GM23338 (cell line): Measurements from ENCODE around the gene TAF4B. TPM values are rescaled to one million over a fixed set of nuclear protein-coding genes. Genes with fewer than 3 reads are reported as not detected.

Experiments
- ATAC-seq: fragments of 200-7000 bp; cut with Tn5 transposase; 3 replicates; pipeline ENCODE4 v1.9.1; 2020
- DNase-seq: peaks from one replicate; pipeline ENCODE4 v3.0.0-alpha.2; 2015; ENCODE audit warnings: low spot score
- H2AFZ ChIP-seq: fragments of 200-600 bp; sonication (generic); 2 replicates; pipeline ENCODE4 v1.8.0; 2016; ENCODE audit warnings: antibody characterized with exemption, mild to moderate bottlenecking, moderate library complexity
- H3F3A ChIP-seq: fragments of 200-600 bp; sonication (generic); replicated peaks from 2 replicates; pipeline ENCODE4 v1.8.0; 2017; ENCODE audit warnings: antibody characterized with exemption, mixed run types, low read depth
- H3K27ac ChIP-seq: fragments of 200-600 bp; sonication (generic); 2 replicates; pipeline ENCODE4 v1.6.1; 2016; ENCODE audit warnings: low read depth
- H3K27me3 ChIP-seq: fragments of 200-600 bp; sonication (generic); 2 replicates; pipeline ENCODE4 v1.8.0; 2016; ENCODE audit warnings: mild to moderate bottlenecking, mixed run types, moderate library complexity; ENCODE audit not compliant: insufficient read depth
- H3K36me3 ChIP-seq: fragments of 200-600 bp; sonication (generic); 2 replicates; pipeline ENCODE4 v1.8.0; 2016; ENCODE audit warnings: mild to moderate bottlenecking; ENCODE audit not compliant: insufficient read depth
- H3K4me1 ChIP-seq: fragments of 200-600 bp; sonication (generic); 2 replicates; pipeline ENCODE4 v1.8.0; 2016; ENCODE audit warnings: mild to moderate bottlenecking, moderate library complexity; ENCODE audit not compliant: insufficient read depth
- H3K4me2 ChIP-seq: fragments of 200-600 bp; sonication (generic); 2 replicates; pipeline ENCODE4 v1.7.1; 2017; ENCODE audit warnings: mixed run types
- H3K4me3 ChIP-seq: fragments of 200-600 bp; sonication (generic); 2 replicates; pipeline ENCODE4 v1.6.1; 2016; ENCODE audit warnings: mixed run types
- H3K79me2 ChIP-seq: fragments of 200-600 bp; sonication (generic); replicated peaks from 2 replicates; pipeline ENCODE4 v1.8.0; 2017; ENCODE audit warnings: mild to moderate bottlenecking; ENCODE audit not compliant: insufficient read depth
- H3K9me2 ChIP-seq: fragments of 200-600 bp; sonication (generic); 2 replicates; pipeline ENCODE4 v1.8.0; 2017; ENCODE audit not compliant: insufficient read depth
- H4K20me1 ChIP-seq: fragments of 200-600 bp; sonication (generic); replicated peaks from 2 replicates; pipeline ENCODE4 v1.8.0; 2017; ENCODE audit warnings: mild to moderate bottlenecking; ENCODE audit not compliant: insufficient read depth
- H3K27ac Mint-ChIP-seq: 2 replicates; pipeline ENCODE4 v1.8.0; 2020; ENCODE audit warnings: inconsistent platforms, mild to moderate bottlenecking, moderate library complexity, mixed read lengths
- H3K27me3 Mint-ChIP-seq: 3 replicates; pipeline ENCODE4 v1.8.0; 2022; ENCODE audit warnings: low read depth, mild to moderate bottlenecking, moderate library complexity, mixed read lengths, inconsistent platforms; ENCODE audit not compliant: insufficient read depth, poor library complexity
- H3K36me3 Mint-ChIP-seq: 3 replicates; pipeline ENCODE4 v1.8.0; 2021; ENCODE audit warnings: low read depth, mild to moderate bottlenecking, inconsistent platforms, moderate library complexity, mixed read lengths
- H3K4me1 Mint-ChIP-seq: 3 replicates; pipeline ENCODE4 v1.8.0; 2020; ENCODE audit warnings: mild to moderate bottlenecking, inconsistent platforms, mixed read lengths
- H3K4me3 Mint-ChIP-seq: 3 replicates; pipeline ENCODE4 v1.8.0; 2021; ENCODE audit warnings: moderate library complexity, mild to moderate bottlenecking, inconsistent platforms, mixed read lengths
- H3K9me3 Mint-ChIP-seq: 3 replicates; pipeline ENCODE4 v1.8.0; 2020; ENCODE audit warnings: moderate library complexity, mild to moderate bottlenecking, inconsistent platforms, mixed read lengths
- CTCF ChIP-seq, 2 experiments: fragments of 200-600 bp in 1 of 2; sonication (generic) in 1 of 2; conservative IDR thresholded peaks; 2 replicates each; pipeline versions ENCODE4 v1.5.1 to v1.6.1; 2016 to 2017; ENCODE audit warnings: antibody characterized with exemption in 2 of 2, low read depth in 2 of 2, mild to moderate bottlenecking in 2 of 2, moderate library complexity in 1 of 2
- ETS1 ChIP-seq: IDR thresholded peaks from 2 replicates; pipeline ENCODE4 v1.6.1; 2016; ENCODE audit warnings: antibody characterized with exemption
- EZH2 ChIP-seq: fragments of 200-600 bp; sonication (generic); IDR thresholded peaks from one replicate; pipeline ENCODE4 v1.8.0; 2017; ENCODE audit warnings: antibody characterized with exemption, mild to moderate bottlenecking, low read depth; ENCODE audit not compliant: unreplicated experiment
- EZH2phosphoT487 ChIP-seq: fragments of 200-600 bp; sonication (generic); IDR thresholded peaks from one replicate; pipeline ENCODE4 v1.8.1; 2018; ENCODE audit warnings: antibody characterized with exemption; ENCODE audit not compliant: unreplicated experiment
- JUNB ChIP-seq: IDR thresholded peaks from one replicate; pipeline ENCODE4 v1.6.1; 2016; ENCODE audit warnings: antibody characterized with exemption; ENCODE audit not compliant: unreplicated experiment
- POLR2AphosphoS5 ChIP-seq: IDR thresholded peaks from 2 replicates; pipeline ENCODE4 v1.6.1; 2016; ENCODE audit warnings: antibody characterized with exemption, low read depth
- REST ChIP-seq: IDR thresholded peaks from one replicate; pipeline ENCODE4 v1.6.1; 2018; ENCODE audit warnings: antibody characterized with exemption; ENCODE audit not compliant: unreplicated experiment
- STAT1 ChIP-seq: IDR thresholded peaks from one replicate; pipeline ENCODE4 v1.6.1; 2016; ENCODE audit warnings: antibody characterized with exemption; ENCODE audit not compliant: unreplicated experiment
- ZNF114 ChIP-seq: fragments of 250-450 bp; sonication (Bioruptor Pico); IDR thresholded peaks from 2 replicates; pipeline ENCODE4 v1.5.0; 2020; ENCODE audit warnings: mild to moderate bottlenecking, moderate library complexity
- ZNF331 ChIP-seq: fragments of 250-450 bp; sonication (Bioruptor Pico); IDR thresholded peaks from 2 replicates; pipeline ENCODE4 v1.5.0; 2020; ENCODE audit warnings: low read depth, mild to moderate bottlenecking, moderate library complexity
- polyA plus RNA-seq: library from polyadenylated mRNA; unstranded; fragments of >200 nt; fragmentation: Nextera tagmentation; extraction: Ambion mirVana; gene quantifications from 2 replicates; pipeline ENCODE4 v1.2.1, GENCODE V29; 2016
- total RNA-seq: library from RNA; depleted of rRNA; stranded (reverse); fragments of >200 nt; shearing (Covaris generic); gene quantifications from 2 replicates; pipeline ENCODE4 v1.2.3, GENCODE V29; 2014

TAF4B gene
- total and polyA plus RNA-seq, 2 experiments from 2014 or later, result 9.4 to 27.3 TPM

- H3K27me3 Mint-ChIP-seq, result no peaks in the 10 kb centered on the region
- H3K36me3 ChIP-seq, result no peaks in the 10 kb centered on the region
- no peak overlapping the region for H3K4me3 Mint-ChIP-seq
- TF ChIP-seq EZH2, result no peak
- TF ChIP-seq CTCF (conservative IDR thresholded peaks at IDR 0.05; ENCODE audit: low read depth in 2 of 2), result peak in 1 of 2 experiments; percentile 21; a peak in 1 of 4 replicates
- TF ChIP-seq ETS1, result no peak
- no peak for TF ChIP-seq ZNF114 (CRISPR knock-in tag)
- H3K27ac ChIP-seq, result no peak overlapping the region
- H3K4me1 ChIP-seq, result peaks cover 6% of the 10 kb centered on the region
- no peaks in the 10 kb centered on the region for H3K36me3 Mint-ChIP-seq
- H3K27ac Mint-ChIP-seq, result no peak overlapping the region
- no peak overlapping the region for H3K4me3 ChIP-seq
- peaks cover 15% of the 10 kb centered on the region; the same call in 2 of the 3 replicates for H3K4me1 Mint-ChIP-seq
- no peaks in the 10 kb centered on the region for H3F3A ChIP-seq
- H4K20me1 ChIP-seq, result no peaks in the 10 kb centered on the region
- H3K4me2 ChIP-seq, result no peak overlapping the region
- no peak overlapping the region; the same call in 1 of the 2 replicates for H2AFZ ChIP-seq
- H3K27me3 ChIP-seq, result no peaks in the 10 kb centered on the region
- no peaks in the 10 kb centered on the region for H3K79me2 ChIP-seq
- no peak for ATAC-seq
- H3K9me3 Mint-ChIP-seq, result no peaks in the 10 kb centered on the region
- DNase-seq, result no peak
- no peaks in the 10 kb centered on the region; the same call in 1 of the 2 replicates for H3K9me2 ChIP-seq
These were observed 206.6 kb downstream of the TAF4B start for GRCh38 chr18:26432651-26433424.

GRCh38 chr18:26434887-26435286 lies 208.6 kb downstream of the TAF4B start:
- Histone ChIP-seq H3K4me3 (no peak overlapping the region), H3K27me3 (no peaks in the 10 kb centered on the region), H3K4me2 (no peak overlapping the region), H3K27ac (no peak overlapping the region), H3K36me3 (no peaks in the 10 kb centered on the region), H3K9me2 (no peaks in the 10 kb centered on the region; the same call in 1 of the 2 replicates), H2AFZ (no peak overlapping the region), H3K4me1 (peaks cover 2% of the 10 kb centered on the region), H4K20me1 (no peaks in the 10 kb centered on the region), H3F3A (no peaks in the 10 kb centered on the region), H3K79me2 (no peaks in the 10 kb centered on the region)
- Mint-ChIP-seq H3K4me1 (peaks cover 8% of the 10 kb centered on the region; the same call in 2 of the 3 replicates), H3K4me3 (no peak overlapping the region), H3K27me3 (no peaks in the 10 kb centered on the region), H3K27ac (no peak overlapping the region), H3K9me3 (no peaks in the 10 kb centered on the region; the same call in 2 of the 3 replicates), H3K36me3 (no peaks in the 10 kb centered on the region)
- no peak for DNase-seq
- no peak for ATAC-seq
- TF ChIP-seq EZH2 (no peak), STAT1 (no peak), EZH2phosphoT487 (no peak), REST (no peak), JUNB (no peak), ETS1 (no peak), ZNF114 (CRISPR knock-in tag) (no peak), ZNF331 (CRISPR knock-in tag) (no peak), POLR2AphosphoS5 (no peak)
